ENCODE data around the gene CFAP210. TPM values are rescaled to one million over a fixed set of nuclear protein-coding genes. Genes with fewer than 3 reads are reported as not detected.

The CFAP210 gene
- total and polyA plus RNA-seq, 9 of the 15 experiments (the other 6 are each of a cell fraction or from before 2014, with no cell fraction given), result 0.75 to 3.6 (median 1.3) TPM

DNA sequence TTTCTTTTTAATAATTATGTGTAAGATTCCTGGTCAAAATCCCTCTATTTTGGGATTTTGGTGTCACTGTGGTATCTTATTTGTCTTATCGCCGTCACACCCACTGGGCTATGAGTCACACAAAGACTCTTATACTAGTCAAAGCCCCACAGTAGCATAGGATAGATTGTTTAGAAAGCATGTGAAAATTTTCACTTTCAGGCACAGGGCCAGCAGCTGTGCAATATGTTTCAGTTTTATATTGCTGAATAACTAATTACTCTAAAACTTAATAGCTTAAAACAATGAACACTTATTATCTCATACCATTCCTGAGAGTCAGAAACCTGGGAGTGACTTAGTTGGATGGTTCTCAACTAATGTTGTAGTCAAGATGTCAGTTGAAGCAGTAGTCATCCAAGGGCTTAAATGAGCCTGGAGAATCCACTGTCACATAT, 24.0 kb downstream of the CFAP210 start (continued):
- TF ChIP-seq MEF2A (IDR thresholded peaks at IDR 0.05; ENCODE audit: control insufficient read depth, low read depth, low read length) (peak; percentile 92), ILF3 (IDR thresholded peaks at IDR 0.05; ENCODE audit: borderline replicate concordance) (0 out of 2 replicates have a peak, but pooled peaks have one; percentile 43), CTBP1 (IDR thresholded peaks at IDR 0.05; ENCODE audit: borderline replicate concordance) (peak; percentile 48; the same call in 1 of the 2 replicates), POLR2A (conservative IDR thresholded peaks at IDR 0.05) (no peak), FOS (IDR thresholded peaks at IDR 0.05; ENCODE audit: extremely low read depth, insufficient read length) (peak; percentile 81), ZNF165 (CRISPR knock-in tag; IDR thresholded peaks at IDR 0.05; ENCODE audit: borderline replicate concordance) (no peak), TEAD1 (CRISPR knock-in tag; IDR thresholded peaks at IDR 0.05) (0 out of 4 replicates have a peak, but pooled peaks of 1 of the 2 experiments have one; percentile 16), RFX7 (CRISPR knock-in tag; IDR thresholded peaks at IDR 0.05) (no peak), ZNF561 (CRISPR knock-in tag; conservative IDR thresholded peaks at IDR 0.05) (no peak), ARHGAP35 (IDR thresholded peaks at IDR 0.05; ENCODE audit: partially characterized antibody) (no peak), RBM14 (IDR thresholded peaks at IDR 0.05; ENCODE audit: borderline replicate concordance, insufficient read depth, low read depth, low read length) (no peak), ZNF311 (CRISPR knock-in tag; IDR thresholded peaks at IDR 0.05) (no peak), ZNF3 (CRISPR knock-in tag; IDR thresholded peaks at IDR 0.05) (no peak), L3MBTL2 (IDR thresholded peaks at IDR 0.05) (peak; percentile 57), PTBP1 (IDR thresholded peaks at IDR 0.05; ENCODE audit: low read depth, low read length) (no peak), CBFA2T3 (IDR thresholded peaks at IDR 0.05) (peak; percentile 69), MTA3 (IDR thresholded peaks at IDR 0.05; ENCODE audit: borderline replicate concordance) (0 out of 2 replicates have a peak, but pooled peaks have one; percentile 49)
- TF ChIP-seq, protein P1, sequence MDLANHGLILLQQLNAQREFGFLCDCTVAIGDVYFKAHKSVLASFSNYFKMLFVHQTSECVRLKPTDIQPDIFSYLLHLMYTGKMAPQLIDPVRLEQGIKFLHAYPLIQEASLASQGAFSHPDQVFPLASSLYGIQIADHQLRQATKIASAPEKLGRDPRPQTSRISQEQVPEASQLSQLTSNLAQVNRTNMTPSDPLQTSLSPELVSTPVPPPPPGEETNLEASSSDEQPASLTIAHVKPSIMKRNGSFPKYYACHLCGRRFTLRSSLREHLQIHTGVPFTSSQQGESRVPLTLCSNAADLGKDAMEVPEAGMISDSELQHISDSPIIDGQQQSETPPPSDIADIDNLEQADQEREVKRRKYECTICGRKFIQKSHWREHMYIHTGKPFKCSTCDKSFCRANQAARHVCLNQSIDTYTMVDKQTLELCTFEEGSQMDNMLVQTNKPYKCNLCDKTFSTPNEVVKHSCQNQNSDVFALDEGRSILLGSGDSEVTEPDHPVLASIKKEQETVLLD (IDR thresholded peaks at IDR 0.05), result no peak
- TF ChIP-seq, protein P2, sequence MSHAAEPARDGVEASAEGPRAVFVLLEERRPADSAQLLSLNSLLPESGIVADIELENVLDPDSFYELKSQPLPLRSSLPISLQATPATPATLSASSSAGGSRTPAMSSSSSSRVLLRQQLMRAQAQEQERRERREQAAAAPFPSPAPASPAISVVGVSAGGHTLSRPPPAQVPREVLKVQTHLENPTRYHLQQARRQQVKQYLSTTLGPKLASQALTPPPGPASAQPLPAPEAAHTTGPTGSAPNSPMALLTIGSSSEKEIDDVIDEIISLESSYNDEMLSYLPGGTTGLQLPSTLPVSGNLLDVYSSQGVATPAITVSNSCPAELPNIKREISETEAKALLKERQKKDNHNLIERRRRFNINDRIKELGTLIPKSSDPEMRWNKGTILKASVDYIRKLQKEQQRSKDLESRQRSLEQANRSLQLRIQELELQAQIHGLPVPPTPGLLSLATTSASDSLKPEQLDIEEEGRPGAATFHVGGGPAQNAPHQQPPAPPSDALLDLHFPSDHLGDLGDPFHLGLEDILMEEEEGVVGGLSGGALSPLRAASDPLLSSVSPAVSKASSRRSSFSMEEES (CRISPR knock-in tag; IDR thresholded peaks at IDR 0.05), result no peak
- TF ChIP-seq, protein P3, sequence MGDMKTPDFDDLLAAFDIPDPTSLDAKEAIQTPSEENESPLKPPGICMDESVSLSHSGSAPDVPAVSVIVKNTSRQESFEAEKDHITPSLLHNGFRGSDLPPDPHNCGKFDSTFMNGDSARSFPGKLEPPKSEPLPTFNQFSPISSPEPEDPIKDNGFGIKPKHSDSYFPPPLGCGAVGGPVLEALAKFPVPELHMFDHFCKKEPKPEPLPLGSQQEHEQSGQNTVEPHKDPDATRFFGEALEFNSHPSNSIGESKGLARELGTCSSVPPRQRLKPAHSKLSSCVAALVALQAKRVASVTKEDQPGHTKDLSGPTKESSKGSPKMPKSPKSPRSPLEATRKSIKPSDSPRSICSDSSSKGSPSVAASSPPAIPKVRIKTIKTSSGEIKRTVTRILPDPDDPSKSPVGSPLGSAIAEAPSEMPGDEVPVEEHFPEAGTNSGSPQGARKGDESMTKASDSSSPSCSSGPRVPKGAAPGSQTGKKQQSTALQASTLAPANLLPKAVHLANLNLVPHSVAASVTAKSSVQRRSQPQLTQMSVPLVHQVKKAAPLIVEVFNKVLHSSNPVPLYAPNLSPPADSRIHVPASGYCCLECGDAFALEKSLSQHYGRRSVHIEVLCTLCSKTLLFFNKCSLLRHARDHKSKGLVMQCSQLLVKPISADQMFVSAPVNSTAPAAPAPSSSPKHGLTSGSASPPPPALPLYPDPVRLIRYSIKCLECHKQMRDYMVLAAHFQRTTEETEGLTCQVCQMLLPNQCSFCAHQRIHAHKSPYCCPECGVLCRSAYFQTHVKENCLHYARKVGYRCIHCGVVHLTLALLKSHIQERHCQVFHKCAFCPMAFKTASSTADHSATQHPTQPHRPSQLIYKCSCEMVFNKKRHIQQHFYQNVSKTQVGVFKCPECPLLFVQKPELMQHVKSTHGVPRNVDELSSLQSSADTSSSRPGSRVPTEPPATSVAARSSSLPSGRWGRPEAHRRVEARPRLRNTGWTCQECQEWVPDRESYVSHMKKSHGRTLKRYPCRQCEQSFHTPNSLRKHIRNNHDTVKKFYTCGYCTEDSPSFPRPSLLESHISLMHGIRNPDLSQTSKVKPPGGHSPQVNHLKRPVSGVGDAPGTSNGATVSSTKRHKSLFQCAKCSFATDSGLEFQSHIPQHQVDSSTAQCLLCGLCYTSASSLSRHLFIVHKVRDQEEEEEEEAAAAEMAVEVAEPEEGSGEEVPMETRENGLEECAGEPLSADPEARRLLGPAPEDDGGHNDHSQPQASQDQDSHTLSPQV (IDR thresholded peaks at IDR 0.05), result peak; percentile 49; the same call in 1 of the 2 replicates
- TF ChIP-seq, protein P4, sequence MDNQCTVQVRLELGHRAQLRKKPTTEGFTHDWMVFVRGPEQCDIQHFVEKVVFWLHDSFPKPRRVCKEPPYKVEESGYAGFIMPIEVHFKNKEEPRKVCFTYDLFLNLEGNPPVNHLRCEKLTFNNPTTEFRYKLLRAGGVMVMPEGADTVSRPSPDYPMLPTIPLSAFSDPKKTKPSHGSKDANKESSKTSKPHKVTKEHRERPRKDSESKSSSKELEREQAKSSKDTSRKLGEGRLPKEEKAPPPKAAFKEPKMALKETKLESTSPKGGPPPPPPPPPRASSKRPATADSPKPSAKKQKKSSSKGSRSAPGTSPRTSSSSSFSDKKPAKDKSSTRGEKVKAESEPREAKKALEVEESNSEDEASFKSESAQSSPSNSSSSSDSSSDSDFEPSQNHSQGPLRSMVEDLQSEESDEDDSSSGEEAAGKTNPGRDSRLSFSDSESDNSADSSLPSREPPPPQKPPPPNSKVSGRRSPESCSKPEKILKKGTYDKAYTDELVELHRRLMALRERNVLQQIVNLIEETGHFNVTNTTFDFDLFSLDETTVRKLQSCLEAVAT (IDR thresholded peaks at IDR 0.05), result no peak
